Measurements from ENCODE around the gene PCSK2.

PCSK2 gene

DNA sequence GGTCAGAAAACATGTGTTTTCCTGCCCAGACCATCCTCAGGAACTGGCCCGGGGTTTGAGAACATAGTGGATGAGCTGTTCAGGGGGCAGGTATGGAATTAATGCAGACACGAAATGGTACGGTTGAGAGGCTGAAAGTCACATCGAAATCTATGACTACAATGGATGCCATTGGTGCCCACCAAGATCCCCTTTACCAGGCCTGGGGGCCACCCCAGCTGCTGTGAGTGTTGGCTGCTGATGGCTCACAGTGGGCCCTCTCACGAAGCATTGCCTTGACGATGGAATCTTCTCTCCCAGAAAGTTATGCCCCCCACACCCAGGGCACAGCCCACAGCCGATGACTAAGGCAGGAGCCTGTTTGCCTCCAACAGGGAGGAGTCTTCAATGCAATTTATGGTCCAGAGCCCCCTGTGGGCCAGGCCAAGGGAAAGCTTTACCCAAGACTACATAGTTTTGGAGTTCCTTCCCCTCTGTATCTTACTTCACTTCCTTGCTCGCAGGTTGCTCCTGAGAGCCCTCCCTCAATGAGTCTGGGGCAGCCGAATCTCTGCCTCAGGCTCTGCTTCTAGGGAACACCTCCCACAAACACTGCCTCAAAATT is 211.7 kb downstream of the PCSK2 start:
- Mint-ChIP-seq H3K36me3 (ENCODE audit: insufficient read depth) (peaks cover 3% of the 10 kb centered on the region), H3K27me3 (peaks cover 26 to 63% of the 10 kb centered on the region in 2 donors), H3K27ac (no peak overlapping the region), H3K4me3 (no peak overlapping the region), H3K9me3 (no peaks in the 10 kb centered on the region), H3K4me1 (ENCODE audit: low read depth in 2 of 2) (no peaks in the 10 kb centered on the region)
- ATAC-seq (replicated peaks) (no peak), DNase-seq (no peak)

DNA sequence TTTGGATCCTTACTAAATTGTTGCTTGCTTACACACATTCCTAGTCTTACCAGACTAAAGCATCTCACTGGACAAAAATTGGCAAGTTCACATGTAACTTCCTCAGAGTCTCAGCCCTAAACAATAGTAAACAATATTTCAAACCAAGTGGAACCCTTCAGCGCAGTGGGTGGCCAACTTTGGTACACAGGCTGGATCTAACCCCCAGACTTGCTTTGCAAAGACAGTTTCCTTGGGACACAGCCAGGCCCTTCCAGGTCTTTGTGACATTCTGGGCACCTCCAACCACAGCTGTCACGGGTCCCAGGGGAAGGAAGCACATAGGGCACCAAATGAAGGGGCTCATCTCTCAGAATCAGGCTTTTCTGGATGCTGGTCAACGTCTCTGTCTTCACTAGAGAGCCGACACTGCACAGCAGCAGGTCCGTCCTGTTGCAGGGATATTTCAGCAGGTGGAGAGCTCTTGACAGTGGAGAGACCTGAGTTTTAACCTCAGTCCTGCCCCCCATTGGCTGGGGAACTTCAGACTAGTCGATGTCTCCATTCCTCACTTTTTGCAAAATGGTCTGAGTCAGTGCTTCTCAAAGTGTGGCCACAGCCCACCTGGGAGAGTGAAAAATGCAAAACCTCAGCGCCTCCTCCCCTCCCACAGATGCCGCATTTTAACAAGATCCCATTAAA is 212.9 kb downstream of the PCSK2 start:
- Mint-ChIP-seq H3K4me3 (no peak overlapping the region), H3K4me1 (ENCODE audit: low read depth in 2 of 2) (no peaks in the 10 kb centered on the region), H3K27me3 (peaks cover 30 to 74% of the 10 kb centered on the region in 2 donors), H3K9me3 (no peaks in the 10 kb centered on the region), H3K36me3 (ENCODE audit: insufficient read depth) (no peaks in the 10 kb centered on the region), H3K27ac (no peak overlapping the region)
- ATAC-seq (replicated peaks) (no peak), DNase-seq (no peak)

DNA sequence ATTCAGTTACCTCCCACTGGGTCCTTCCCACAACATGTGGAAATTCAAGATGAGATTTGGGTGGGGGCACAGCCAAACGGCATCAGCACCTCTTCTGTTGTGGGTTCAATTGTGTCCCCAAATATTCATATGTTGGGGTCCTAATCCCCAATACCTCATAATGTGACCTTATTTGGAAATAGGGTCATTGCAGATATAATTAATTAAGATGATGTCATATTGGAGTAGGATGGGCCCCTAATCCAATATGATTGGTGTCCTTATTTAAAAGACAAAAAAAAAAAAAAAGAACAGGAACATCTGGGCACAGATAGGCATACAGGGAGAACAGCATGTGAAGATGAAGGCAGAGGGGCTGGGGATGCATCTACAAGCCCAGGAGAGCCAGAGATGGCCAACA is 214.9 kb downstream of the PCSK2 start:
- DNase-seq (no peak), ATAC-seq (replicated peaks) (no peak)
- Mint-ChIP-seq H3K27ac (no peak overlapping the region), H3K36me3 (ENCODE audit: insufficient read depth) (no peaks in the 10 kb centered on the region), H3K27me3 (peaks cover 30 to 80% of the 10 kb centered on the region in 2 donors), H3K4me1 (ENCODE audit: low read depth in 2 of 2) (no peaks in the 10 kb centered on the region), H3K4me3 (no peak overlapping the region), H3K9me3 (no peaks in the 10 kb centered on the region)

DNA sequence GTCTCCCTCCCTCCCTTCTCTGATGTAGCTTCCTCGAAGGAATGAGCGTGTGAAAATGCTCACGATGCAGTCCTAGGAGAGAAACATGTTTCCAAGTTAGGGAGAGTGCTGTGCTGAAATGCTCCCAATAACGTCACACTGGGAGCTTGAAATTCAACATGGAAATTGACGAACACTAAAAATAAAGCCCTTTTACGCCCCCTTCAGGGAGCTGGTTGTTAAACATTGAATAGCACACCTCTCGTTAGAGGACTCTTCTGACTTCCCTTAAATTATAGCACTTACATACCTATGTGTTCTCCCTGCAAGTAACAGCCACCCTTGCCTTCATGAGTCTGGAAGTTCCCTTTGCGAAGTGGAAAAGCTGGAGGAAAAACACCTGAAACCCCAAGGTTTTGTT is 215.7 kb downstream of the PCSK2 start:
- H3K4me3 Mint-ChIP-seq: no peak overlapping the region
- ATAC-seq (replicated peaks): no peak
- no peaks in the 10 kb centered on the region for H3K9me3 Mint-ChIP-seq
- H3K36me3 Mint-ChIP-seq (ENCODE audit: insufficient read depth): no peaks in the 10 kb centered on the region
- no peaks in the 10 kb centered on the region for H3K4me1 Mint-ChIP-seq (ENCODE audit: low read depth in 2 of 2)
- peaks cover 30 to 73% of the 10 kb centered on the region in 2 donors for H3K27me3 Mint-ChIP-seq
- H3K27ac Mint-ChIP-seq: no peak overlapping the region
- no peak for DNase-seq

DNA sequence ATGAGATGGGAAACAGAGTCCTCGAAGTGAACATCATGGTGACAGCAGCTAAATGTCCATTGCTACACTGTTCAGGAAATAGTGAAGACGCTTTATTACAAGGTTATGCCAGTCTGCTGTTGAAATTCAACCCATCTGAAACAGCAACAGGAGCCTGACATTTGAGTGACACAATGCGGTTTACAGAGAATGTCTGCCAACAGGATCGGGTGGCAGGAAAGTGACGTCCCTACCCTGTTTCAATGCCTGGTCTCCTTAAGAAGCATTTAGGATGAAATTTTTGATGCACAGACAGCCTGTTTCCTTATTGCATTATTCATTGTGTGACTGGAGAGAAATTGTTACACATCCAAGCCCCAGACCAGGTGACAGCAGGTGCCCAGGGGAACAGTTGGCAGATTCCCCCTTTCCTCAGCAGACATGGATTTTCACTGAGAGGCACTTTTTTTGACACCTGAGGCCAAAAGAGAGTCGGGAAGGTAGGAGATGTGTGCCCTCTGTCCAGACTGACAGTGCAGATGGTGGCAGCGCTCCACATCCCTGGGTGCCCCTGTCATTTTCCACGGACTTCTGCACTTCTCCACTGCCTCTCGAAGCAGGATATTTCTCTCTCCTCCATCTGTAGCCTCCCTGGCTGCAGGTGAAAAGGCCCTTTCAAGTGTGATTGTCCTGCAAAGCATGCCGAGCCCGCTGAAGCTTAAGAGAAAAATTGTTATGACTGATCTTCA is 216.5 kb downstream of the PCSK2 start:
- DNase-seq (no peak), ATAC-seq (replicated peaks) (no peak)
- H3K27ac Mint-ChIP-seq: no peak overlapping the region
- H3K9me3 Mint-ChIP-seq: no peaks in the 10 kb centered on the region
- H3K4me3 Mint-ChIP-seq: no peak overlapping the region
- no peaks in the 10 kb centered on the region for H3K36me3 Mint-ChIP-seq (ENCODE audit: insufficient read depth)
- H3K27me3 Mint-ChIP-seq: peaks cover 30 to 73% of the 10 kb centered on the region in 2 donors
- H3K4me1 Mint-ChIP-seq (ENCODE audit: low read depth in 2 of 2): no peaks in the 10 kb centered on the region

DNA sequence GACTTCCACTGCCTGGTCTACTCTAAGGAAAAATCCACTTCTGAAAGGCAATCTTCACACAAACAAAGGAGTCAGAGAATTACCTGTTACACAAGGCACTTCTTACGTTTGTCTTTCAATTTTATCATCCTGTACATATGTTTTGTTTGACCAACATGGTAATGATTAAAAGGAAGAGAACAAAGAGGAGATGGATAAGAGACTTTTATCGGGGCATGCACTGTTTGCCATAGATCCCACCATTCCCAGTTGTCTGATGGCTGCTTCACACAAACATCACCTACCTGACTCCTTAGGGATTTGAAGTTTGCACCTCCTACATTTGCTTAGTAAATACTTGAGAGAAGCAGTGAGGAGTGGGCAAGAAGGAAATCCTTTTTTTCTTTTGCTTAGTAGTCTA is 217.3 kb downstream of the PCSK2 start:
- no peaks in the 10 kb centered on the region for H3K4me1 Mint-ChIP-seq (ENCODE audit: low read depth in 2 of 2)
- no peak overlapping the region for H3K4me3 Mint-ChIP-seq
- H3K27me3 Mint-ChIP-seq: peaks cover 30 to 66% of the 10 kb centered on the region in 2 donors
- H3K36me3 Mint-ChIP-seq (ENCODE audit: insufficient read depth): no peaks in the 10 kb centered on the region
- no peak for ATAC-seq (replicated peaks)
- no peaks in the 10 kb centered on the region for H3K9me3 Mint-ChIP-seq
- no peak overlapping the region for H3K27ac Mint-ChIP-seq
- no peak for DNase-seq

DNA sequence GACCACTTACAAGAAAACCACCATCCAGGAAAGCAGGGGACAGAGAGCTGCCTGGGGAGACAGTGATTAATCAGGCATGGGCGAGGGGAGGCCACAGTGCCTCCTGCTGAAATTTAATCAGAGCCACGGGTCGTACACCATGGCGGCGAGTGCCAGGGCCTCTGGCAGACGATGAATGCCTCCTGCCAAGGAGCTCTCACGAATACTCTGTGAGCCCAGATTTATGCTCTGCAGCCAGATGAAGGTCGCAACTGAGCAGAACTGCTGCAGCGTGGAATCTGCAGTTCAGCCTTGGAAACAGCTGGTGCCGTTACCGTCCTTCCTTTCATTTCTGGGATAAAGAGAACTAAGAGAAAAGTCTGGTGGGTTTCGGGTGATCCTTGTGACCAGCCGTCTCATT is 218.7 kb downstream of the PCSK2 start:
- peaks cover 34 to 55% of the 10 kb centered on the region in 2 donors for H3K27me3 Mint-ChIP-seq
- no peaks in the 10 kb centered on the region for H3K9me3 Mint-ChIP-seq
- no peaks in the 10 kb centered on the region for H3K4me1 Mint-ChIP-seq (ENCODE audit: low read depth in 2 of 2)
- no peak for DNase-seq
- no peak overlapping the region for H3K27ac Mint-ChIP-seq
- H3K36me3 Mint-ChIP-seq (ENCODE audit: insufficient read depth): no peaks in the 10 kb centered on the region
- no peak overlapping the region for H3K4me3 Mint-ChIP-seq
- no peak for ATAC-seq (replicated peaks)

DNA sequence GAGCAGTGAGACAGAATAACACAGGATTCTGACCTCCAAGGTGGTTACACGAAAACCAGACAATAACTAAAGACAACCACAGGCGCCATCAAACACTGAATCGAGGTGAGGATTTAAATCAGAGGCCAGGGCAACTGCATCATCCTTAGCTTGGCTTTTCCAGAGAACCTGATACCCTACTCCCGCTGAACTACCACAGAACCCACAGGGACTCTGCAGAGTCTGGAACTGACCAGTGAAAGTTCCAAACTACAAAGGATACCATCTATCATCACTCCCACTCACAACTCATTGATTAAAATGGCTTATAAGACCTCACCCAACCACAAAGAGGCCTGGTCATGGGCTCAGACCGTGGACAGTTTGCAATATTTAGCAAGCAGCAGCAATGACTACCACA is 219.3 kb downstream of the PCSK2 start:
- no peaks in the 10 kb centered on the region for H3K36me3 Mint-ChIP-seq (ENCODE audit: insufficient read depth)
- peaks cover 32 to 53% of the 10 kb centered on the region in 2 donors for H3K27me3 Mint-ChIP-seq
- no peaks in the 10 kb centered on the region for H3K9me3 Mint-ChIP-seq
- no peak for DNase-seq
- no peak for ATAC-seq (replicated peaks)
- H3K27ac Mint-ChIP-seq: no peak overlapping the region
- no peak overlapping the region for H3K4me3 Mint-ChIP-seq
- H3K4me1 Mint-ChIP-seq (ENCODE audit: low read depth in 2 of 2): no peaks in the 10 kb centered on the region

DNA sequence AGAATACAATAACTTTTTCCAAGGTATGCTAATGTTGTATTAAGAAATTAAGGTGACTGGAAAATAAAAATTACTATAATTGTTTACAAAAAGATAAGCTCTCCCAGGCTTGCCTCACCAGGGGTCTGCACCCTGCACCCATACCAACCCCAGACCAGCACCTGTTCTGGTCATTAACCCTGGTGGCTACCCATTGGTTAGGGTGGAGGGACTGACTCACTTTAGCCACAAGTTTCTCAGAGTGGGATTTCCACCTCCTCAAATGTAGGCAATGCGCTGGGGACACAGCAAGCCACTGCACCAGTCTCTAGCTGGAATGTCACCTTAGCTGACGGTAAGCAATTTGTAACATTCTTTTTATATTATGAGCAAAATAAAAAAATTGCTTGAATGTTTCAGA is 221.2 kb downstream of the PCSK2 start:
- Mint-ChIP-seq H3K36me3 (ENCODE audit: insufficient read depth) (no peaks in the 10 kb centered on the region), H3K27me3 (peaks cover 34 to 52% of the 10 kb centered on the region in 2 donors), H3K27ac (no peak overlapping the region), H3K4me1 (ENCODE audit: low read depth in 2 of 2) (no peaks in the 10 kb centered on the region), H3K9me3 (no peaks in the 10 kb centered on the region), H3K4me3 (no peak overlapping the region)
- DNase-seq: no peak
- ATAC-seq (replicated peaks): no peak

DNA sequence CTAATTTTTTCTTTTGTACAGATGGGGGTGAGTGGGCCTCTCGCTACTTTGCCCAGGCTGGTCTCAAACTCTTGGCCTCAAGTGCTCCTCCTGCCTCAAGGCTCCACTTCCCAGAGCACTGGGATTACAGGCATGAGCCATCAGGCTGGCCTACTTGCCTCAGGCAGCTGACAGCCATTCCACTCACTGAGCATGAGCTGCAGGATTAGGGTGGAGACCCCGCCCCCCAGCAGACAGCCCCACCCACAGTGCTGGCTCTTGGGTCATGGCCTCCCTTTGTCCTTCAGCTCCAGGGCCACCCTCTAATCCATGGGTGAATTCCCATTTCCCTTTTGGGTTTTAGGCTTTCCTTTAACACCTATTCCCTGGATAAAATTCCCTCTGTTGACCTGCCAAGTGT is 222.2 kb downstream of the PCSK2 start:
- DNase-seq (no peak), ATAC-seq (replicated peaks) (no peak)
- no peaks in the 10 kb centered on the region for H3K36me3 Mint-ChIP-seq (ENCODE audit: insufficient read depth)
- H3K4me1 Mint-ChIP-seq (ENCODE audit: low read depth in 2 of 2): no peaks in the 10 kb centered on the region
- H3K27me3 Mint-ChIP-seq: peaks cover 35 to 50% of the 10 kb centered on the region in 2 donors
- no peaks in the 10 kb centered on the region for H3K9me3 Mint-ChIP-seq
- H3K27ac Mint-ChIP-seq: no peak overlapping the region
- H3K4me3 Mint-ChIP-seq: no peak overlapping the region

DNA sequence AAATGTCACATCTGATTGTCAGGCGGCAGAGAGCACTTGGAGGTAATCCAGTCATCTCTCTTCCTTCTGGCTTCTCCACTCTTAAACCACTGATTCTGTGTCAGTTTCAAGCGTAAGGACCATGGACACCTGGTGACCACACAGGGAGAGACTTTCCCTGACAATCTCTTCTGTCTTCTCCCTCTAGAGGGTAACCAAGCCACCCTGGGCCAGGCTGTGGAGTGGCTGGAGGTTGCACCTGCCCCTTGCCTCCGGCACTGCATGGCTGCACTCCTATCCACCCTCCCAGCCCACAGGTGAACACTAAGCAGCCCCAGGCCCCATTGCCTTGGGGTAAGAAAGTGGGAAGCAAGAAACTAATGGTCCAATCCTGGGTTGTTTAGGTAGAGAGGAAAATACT is 225.6 kb downstream of the PCSK2 start:
- no peaks in the 10 kb centered on the region for H3K36me3 Mint-ChIP-seq (ENCODE audit: insufficient read depth)
- no peaks in the 10 kb centered on the region for H3K4me1 Mint-ChIP-seq (ENCODE audit: low read depth in 2 of 2)
- H3K27me3 Mint-ChIP-seq: peaks cover 60 to 64% of the 10 kb centered on the region in 2 donors
- no peaks in the 10 kb centered on the region for H3K9me3 Mint-ChIP-seq
- no peak overlapping the region for H3K27ac Mint-ChIP-seq
- no peak overlapping the region for H3K4me3 Mint-ChIP-seq
- no peak for ATAC-seq (replicated peaks)
- DNase-seq: no peak

DNA sequence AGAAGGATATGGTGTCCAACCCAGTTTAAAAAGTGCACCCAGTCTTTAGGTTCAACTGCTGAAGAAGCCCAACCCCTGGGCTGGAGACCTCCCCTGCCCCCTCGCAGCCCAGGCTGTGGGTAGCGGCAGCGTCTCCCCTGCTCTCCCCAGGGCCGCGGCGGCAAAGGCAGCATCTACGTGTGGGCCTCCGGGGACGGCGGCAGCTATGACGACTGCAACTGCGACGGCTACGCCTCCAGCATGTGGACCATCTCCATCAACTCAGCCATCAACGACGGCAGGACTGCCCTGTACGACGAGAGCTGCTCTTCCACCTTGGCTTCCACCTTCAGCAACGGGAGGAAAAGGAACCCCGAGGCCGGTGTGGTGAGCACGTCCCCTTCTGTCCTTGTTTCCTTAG is 226.8 kb downstream of the PCSK2 start:
- DNase-seq (no peak), ATAC-seq (replicated peaks) (no peak)
- Mint-ChIP-seq H3K4me3 (no peak overlapping the region), H3K27ac (no peak overlapping the region), H3K9me3 (no peaks in the 10 kb centered on the region), H3K4me1 (ENCODE audit: low read depth in 2 of 2) (no peaks in the 10 kb centered on the region), H3K27me3 (peaks cover 68 to 72% of the 10 kb centered on the region in 2 donors), H3K36me3 (ENCODE audit: insufficient read depth) (no peaks in the 10 kb centered on the region)

DNA sequence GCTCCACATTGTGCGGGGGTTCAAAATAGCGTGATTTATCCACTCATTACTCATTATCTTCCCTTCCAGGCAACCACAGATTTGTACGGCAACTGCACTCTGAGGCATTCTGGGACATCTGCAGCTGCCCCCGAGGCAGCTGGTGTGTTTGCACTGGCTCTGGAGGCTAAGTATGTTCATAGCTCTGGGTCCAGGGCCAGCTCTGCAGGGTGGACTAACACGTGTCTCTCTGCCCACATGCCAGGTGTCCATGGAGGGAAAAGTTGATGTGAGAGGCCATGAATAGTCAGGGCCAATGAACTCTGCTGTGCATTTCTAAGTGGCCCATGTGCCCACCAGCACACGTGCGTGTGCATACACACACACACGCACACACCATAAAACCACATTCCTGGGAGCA is 229.4 kb downstream of the PCSK2 start:
- Mint-ChIP-seq H3K27me3 (peaks cover 62 to 66% of the 10 kb centered on the region in 2 donors), H3K4me1 (ENCODE audit: low read depth in 2 of 2) (peaks cover 0 to 7% of the 10 kb centered on the region in 2 donors), H3K4me3 (no peak overlapping the region), H3K27ac (no peak overlapping the region), H3K36me3 (ENCODE audit: insufficient read depth) (no peaks in the 10 kb centered on the region), H3K9me3 (no peaks in the 10 kb centered on the region)
- DNase-seq: no peak
- no peak for ATAC-seq (replicated peaks)

DNA sequence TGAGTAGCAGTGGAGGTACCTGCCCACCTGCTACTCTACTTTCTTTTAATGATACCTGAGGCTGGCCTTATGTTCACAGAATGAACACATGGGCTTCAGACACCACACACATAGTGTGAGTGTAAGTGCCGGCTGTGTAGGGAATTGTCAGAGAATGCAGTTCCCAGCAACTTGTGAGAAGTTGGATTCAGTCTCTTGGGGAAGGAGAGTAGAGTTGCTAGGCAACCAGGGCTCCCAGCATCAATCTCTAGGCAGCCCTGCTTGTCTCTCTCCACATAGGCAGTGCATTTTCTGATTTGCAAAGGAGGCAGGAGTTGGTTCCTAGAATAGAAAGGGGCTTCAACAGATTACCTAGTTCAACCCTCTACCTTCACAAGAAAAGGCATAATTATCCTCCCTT is 230.2 kb downstream of the PCSK2 start:
- Mint-ChIP-seq H3K9me3 (no peaks in the 10 kb centered on the region), H3K27ac (no peak overlapping the region), H3K27me3 (peaks cover 56 to 58% of the 10 kb centered on the region in 2 donors), H3K36me3 (ENCODE audit: insufficient read depth) (no peaks in the 10 kb centered on the region), H3K4me3 (no peak overlapping the region), H3K4me1 (ENCODE audit: low read depth in 2 of 2) (peaks cover 0 to 7% of the 10 kb centered on the region in 2 donors)
- DNase-seq (no peak), ATAC-seq (replicated peaks) (no peak)

Data from effector memory CD8-positive, alpha-beta T cell (primary cell).